HCT116 (cell line): ENCODE data around the gene RXFP1. TPM values are rescaled to one million over a fixed set of nuclear protein-coding genes. Genes with fewer than 3 reads are reported as not detected.

Experiments
- ATAC-seq: fragments of 200-7000 bp; cut with Tn5 transposase; 2 replicates; pipeline ENCODE4 v1.9.1; 2020; ENCODE audit warnings: mild to moderate bottlenecking, moderate library complexity
- BruUV-seq: library from RNA; stranded (reverse); fragments of 400-500 nt; replicated peaks from 2 replicates; lab custom pipeline; 2021; lab: Mats Ljungman, UMichigan
- CTCF ChIA-PET: fragments of 300-600 bp; sonication (Branson Sonifier 250); formaldehyde crosslinking; loops from one replicate; lab custom pipeline; 2021; ENCODE audit warnings: antibody characterized with exemption; lab: Charles Lee
- POLR2A ChIA-PET: fragments of 300-600, 350-600 bp; sonication (Branson Sonifier 250); formaldehyde crosslinking; loops from one replicate; lab custom pipeline; 2021; ENCODE audit warnings: antibody characterized with exemption; lab: Charles Lee
- RAD21 ChIA-PET, 2 experiments: fragments of 300-600 bp; sonication (Branson Sonifier 250); formaldehyde crosslinking; loops; one replicate each; lab custom pipeline; 2023; ENCODE audit warnings: low total read pairs in 2 of 2; ENCODE audit not compliant: uncharacterized antibody in 2 of 2, unreplicated experiment in 2 of 2, low non-redundant PET in 1 of 2; lab: Charles Lee
- DNase-seq: peaks from one replicate; pipeline ENCODE4 v3.0.0-alpha.2; 2010; ENCODE audit warnings: low read depth, low spot score
- H2AFZ ChIP-seq: fragments of 200-600 bp; shearing (Covaris generic), sonication (generic); 2 replicates; pipeline ENCODE4 v1.6.1; 2017; ENCODE audit warnings: low read depth, mixed run types, mixed read lengths, antibody characterized with exemption, low read length; ENCODE audit not compliant: poor library complexity, severe bottlenecking
- H3K27ac ChIP-seq: 2 replicates; pipeline ENCODE4 v1.5.1; 2012; ENCODE audit warnings: low read depth, low read length
- H3K27me3 ChIP-seq: fragments of 200-600 bp; sonication (generic); 2 replicates; pipeline ENCODE4 v1.6.1; 2016; ENCODE audit warnings: mixed run types, low read length, mixed read lengths; ENCODE audit not compliant: insufficient read depth
- H3K36me3 ChIP-seq, 2 experiments: fragments of 200-500 bp in 1 of 2; fragments of 200-600 bp in 1 of 2; sonication (Bioruptor generic) in 1 of 2; sonication (generic) in 1 of 2; 2 replicates each; pipeline versions ENCODE4 v1.5.1 to v1.6.1; 2014 to 2016; ENCODE audit warnings: low read length in 2 of 2, inconsistent platforms in 1 of 2, mixed read lengths in 1 of 2, mixed run types in 1 of 2; ENCODE audit not compliant: insufficient read depth in 2 of 2, control insufficient read depth in 1 of 2
- H3K4me1 ChIP-seq, 2 experiments: fragments of 200-600 bp in 1 of 2; sonication (generic) in 1 of 2; 2 replicates each; pipeline versions ENCODE4 v1.5.1 to v1.6.1; 2012 to 2017; ENCODE audit warnings: low read length in 2 of 2, inconsistent platforms in 1 of 2, mild to moderate bottlenecking in 1 of 2, mixed read lengths in 1 of 2, mixed run types in 1 of 2, moderate library complexity in 1 of 2; ENCODE audit not compliant: insufficient read depth in 2 of 2, control insufficient read depth in 1 of 2
- H3K4me2 ChIP-seq: fragments of 200-600 bp; sonication (generic); 2 replicates; pipeline ENCODE4 v1.6.1; 2017; ENCODE audit warnings: mixed run types, low read length, mixed read lengths
- H3K4me3 ChIP-seq, 2 experiments: fragments of 200-600 bp in 1 of 2; sonication (generic) in 1 of 2; replicated peaks in 1 of 2; 2 replicates each; pipeline ENCODE4 v1.5.1; 2011 to 2016; ENCODE audit warnings: low read length in 2 of 2, control low read depth in 1 of 2, low read depth in 1 of 2, mild to moderate bottlenecking in 1 of 2, mixed read lengths in 1 of 2, mixed run types in 1 of 2
- H3K79me2 ChIP-seq: fragments of 200-600 bp; sonication (generic); 2 replicates; pipeline ENCODE4 v1.6.1; 2017; ENCODE audit warnings: mild to moderate bottlenecking, mixed run types, low read length, moderate library complexity, mixed read lengths; ENCODE audit not compliant: insufficient read depth
- H3K9ac ChIP-seq: fragments of 200-600 bp; sonication (generic); 2 replicates; pipeline ENCODE4 v1.6.1; 2016; ENCODE audit warnings: low read length, mixed read lengths
- H3K9me2 ChIP-seq: fragments of 200-600 bp; sonication (generic), shearing (Covaris generic); 2 replicates; pipeline ENCODE4 v1.6.1; 2017; ENCODE audit warnings: mixed run types, mild to moderate bottlenecking, moderate library complexity; ENCODE audit not compliant: insufficient read depth
- H3K9me3 ChIP-seq, 2 experiments: fragments of 200-500 bp in 1 of 2; fragments of 200-600 bp in 1 of 2; sonication (Bioruptor generic) in 1 of 2; sonication (generic) in 1 of 2; 2 replicates each; pipeline ENCODE4 v1.6.1; 2014 to 2017; ENCODE audit warnings: low read length in 2 of 2, mixed read lengths in 2 of 2, inconsistent platforms in 1 of 2, low read depth in 1 of 2, mild to moderate bottlenecking in 1 of 2, mixed run types in 1 of 2, moderate library complexity in 1 of 2; ENCODE audit not compliant: control insufficient read depth in 1 of 2, insufficient read depth in 1 of 2
- H4K20me1 ChIP-seq: fragments of 200-600 bp; sonication (generic), shearing (Covaris generic); 2 replicates; pipeline ENCODE4 v1.6.1; 2017; ENCODE audit warnings: mixed run types, mild to moderate bottlenecking, moderate library complexity; ENCODE audit not compliant: insufficient read depth
- CBX3 ChIP-seq: IDR thresholded peaks from 2 replicates; pipeline ENCODE4 v1.6.1; 2012; ENCODE audit warnings: low read depth
- EZH2 ChIP-seq: fragments of 200-600 bp; sonication (generic); IDR thresholded peaks from 2 replicates; pipeline ENCODE4 v1.6.1; 2017; ENCODE audit warnings: antibody characterized with exemption, mixed run types
- MAX ChIP-seq: IDR thresholded peaks from 2 replicates; pipeline ENCODE4 v1.6.1; 2012
- POLR2A ChIP-seq: IDR thresholded peaks from 2 replicates; pipeline ENCODE4 v1.7.0; 2011; ENCODE audit warnings: borderline replicate concordance; ENCODE audit not compliant: insufficient read depth, insufficient read length; ENCODE audit errors: extremely low read depth
- SIN3A ChIP-seq: IDR thresholded peaks from 2 replicates; pipeline ENCODE4 v1.6.1; 2012; ENCODE audit warnings: low read depth
- SRF ChIP-seq: IDR thresholded peaks from 2 replicates; pipeline ENCODE4 v1.6.1; 2012; ENCODE audit warnings: low read depth
- TCF7L2 ChIP-seq: IDR thresholded peaks from 2 replicates; pipeline ENCODE4 v1.7.0; 2011; ENCODE audit warnings: borderline replicate concordance, inconsistent platforms; ENCODE audit not compliant: insufficient read depth, insufficient read length; ENCODE audit errors: extremely low read depth
- YY1 ChIP-seq: IDR thresholded peaks from 2 replicates; pipeline ENCODE4 v1.6.1; 2011; ENCODE audit warnings: low read length, low read depth, moderate library complexity, mild to moderate bottlenecking; ENCODE audit not compliant: insufficient replicate concordance; ENCODE audit errors: extremely low read depth
- ZFX ChIP-seq: fragments of 450-650 bp; IDR thresholded peaks from 2 replicates; pipeline ENCODE4 v1.6.1; 2017
- intact Hi-C: fragments of 100-400 bp; cut with micrococcal nuclease; formaldehyde crosslinking; loops from 2 replicates; pipeline ENCODE4 v1.10.0; 2022
- total RNA-seq: library from RNA; stranded (reverse); gene quantifications from one replicate; pipeline ENCODE4 v1.2.1, GENCODE V29; 2021; ENCODE audit not compliant: unreplicated experiment
- TF ChIP-seq, protein P1 (sequence below): IDR thresholded peaks from 2 replicates; pipeline ENCODE4 v1.6.1; 2011; ENCODE audit warnings: mild to moderate bottlenecking, low read length, moderate library complexity; ENCODE audit not compliant: insufficient replicate concordance; ENCODE audit errors: extremely low read depth

RXFP1 gene
- total RNA-seq, 1 experiment from 2014 or later, result not detected

DNA sequence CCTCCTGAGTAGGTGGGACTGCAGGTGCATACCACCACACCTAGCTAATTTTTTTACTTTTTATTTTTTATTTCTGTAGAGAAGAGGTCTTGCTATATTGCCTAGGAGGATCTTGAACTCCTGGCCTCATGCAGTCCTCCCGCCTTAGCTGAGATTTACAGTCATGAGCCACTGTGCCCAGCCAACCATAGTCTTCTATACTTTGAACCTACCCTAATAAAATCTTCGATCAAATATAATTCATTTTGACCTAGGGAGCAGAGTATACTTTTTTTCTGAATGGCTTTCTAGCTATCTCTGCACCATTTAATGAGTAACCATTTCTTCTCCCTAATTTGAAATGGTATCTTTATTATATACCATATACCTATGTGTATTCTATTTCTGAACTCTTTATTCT, 157.1 kb downstream of the RXFP1 start:
- H3K4me2 ChIP-seq, result no peak overlapping the region
- H3K27ac ChIP-seq, result no peak overlapping the region
- H3K4me3 ChIP-seq, result no peak overlapping the region
- H3K9ac ChIP-seq, result no peak overlapping the region
- DNase-seq (no peak), ATAC-seq (no peak)
- BruUV-seq, result no TSS peak
- H3K79me2 ChIP-seq, result no peaks in the 10 kb centered on the region
- ChIA-PET RAD21 (no interaction called here), POLR2A (no interaction called here)
- no peaks in the 10 kb centered on the region for H3K4me1 ChIP-seq
- intact Hi-C loops, result no loop called here
- H3K36me3 ChIP-seq, result no peaks in the 10 kb centered on the region
- no peak overlapping the region for H2AFZ ChIP-seq
- no peak for TF ChIP-seq ZFX
- no peak for TF ChIP-seq SRF
- TF ChIP-seq TCF7L2, result no peak
- TF ChIP-seq, protein P1, sequence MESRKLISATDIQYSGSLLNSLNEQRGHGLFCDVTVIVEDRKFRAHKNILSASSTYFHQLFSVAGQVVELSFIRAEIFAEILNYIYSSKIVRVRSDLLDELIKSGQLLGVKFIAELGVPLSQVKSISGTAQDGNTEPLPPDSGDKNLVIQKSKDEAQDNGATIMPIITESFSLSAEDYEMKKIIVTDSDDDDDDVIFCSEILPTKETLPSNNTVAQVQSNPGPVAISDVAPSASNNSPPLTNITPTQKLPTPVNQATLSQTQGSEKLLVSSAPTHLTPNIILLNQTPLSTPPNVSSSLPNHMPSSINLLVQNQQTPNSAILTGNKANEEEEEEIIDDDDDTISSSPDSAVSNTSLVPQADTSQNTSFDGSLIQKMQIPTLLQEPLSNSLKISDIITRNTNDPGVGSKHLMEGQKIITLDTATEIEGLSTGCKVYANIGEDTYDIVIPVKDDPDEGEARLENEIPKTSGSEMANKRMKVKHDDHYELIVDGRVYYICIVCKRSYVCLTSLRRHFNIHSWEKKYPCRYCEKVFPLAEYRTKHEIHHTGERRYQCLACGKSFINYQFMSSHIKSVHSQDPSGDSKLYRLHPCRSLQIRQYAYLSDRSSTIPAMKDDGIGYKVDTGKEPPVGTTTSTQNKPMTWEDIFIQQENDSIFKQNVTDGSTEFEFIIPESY, result no peak
- no peak for TF ChIP-seq MAX
- TF ChIP-seq CBX3, result no peak
- TF ChIP-seq POLR2A, result no peak
- TF ChIP-seq EZH2, result no peak
- TF ChIP-seq SIN3A, result no peak
- no peak for TF ChIP-seq YY1
- TF ChIP-seq, all 23 proteins: peak for 0
- H4K20me1 ChIP-seq, result no peaks in the 10 kb centered on the region
- CTCF ChIA-PET, result no interaction called here
- H3K9me2 ChIP-seq, result no peaks in the 10 kb centered on the region
- no peaks in the 10 kb centered on the region for H3K27me3 ChIP-seq
- no peaks in the 10 kb centered on the region for H3K9me3 ChIP-seq
